ENCODE measurements around the gene TMEM51. TPM values are rescaled to one million over a fixed set of nuclear protein-coding genes. Genes with fewer than 3 reads are reported as not detected.

The TMEM51 gene
- total RNA-seq, 4 donors from 2014 or later = 9.3 to 14.1 (median 11.6) TPM

DNA sequence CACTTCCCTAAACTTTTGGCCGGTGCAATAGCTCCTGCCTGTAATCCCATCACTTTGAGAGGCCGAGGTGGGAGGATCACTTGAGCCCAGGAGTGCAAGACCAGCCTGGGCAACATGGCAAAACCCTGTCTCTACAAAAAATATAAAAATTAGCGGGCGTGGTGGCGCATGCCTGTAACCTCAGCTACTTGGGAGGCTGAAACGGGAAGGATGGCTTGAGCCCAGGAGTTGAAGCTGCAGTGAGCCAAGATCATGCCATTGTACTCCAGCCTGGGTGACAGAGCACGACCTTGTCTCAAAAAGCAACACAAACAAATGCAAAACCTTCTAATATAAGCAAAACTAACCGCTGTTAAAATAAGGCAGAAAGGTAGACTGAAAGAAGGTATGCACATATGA is 25.9 kb downstream of the TMEM51 start:
- Histone ChIP-seq H3K27ac (no peak overlapping the region), H3K27me3 (no peaks in the 10 kb centered on the region), H3K4me1 (peaks cover 0 to 6% (median 0%) of the 10 kb centered on the region in 4 donors), H3K36me3 (no peaks in the 10 kb centered on the region), H3K9me3 (no peaks in the 10 kb centered on the region), H3K4me3 (no peak overlapping the region)
- TF ChIP-seq POLR2A (IDR thresholded peaks at IDR 0.05) (no peak), EP300 (IDR thresholded peaks at IDR 0.05) (no peak)
- TF ChIP-seq, protein P1, sequence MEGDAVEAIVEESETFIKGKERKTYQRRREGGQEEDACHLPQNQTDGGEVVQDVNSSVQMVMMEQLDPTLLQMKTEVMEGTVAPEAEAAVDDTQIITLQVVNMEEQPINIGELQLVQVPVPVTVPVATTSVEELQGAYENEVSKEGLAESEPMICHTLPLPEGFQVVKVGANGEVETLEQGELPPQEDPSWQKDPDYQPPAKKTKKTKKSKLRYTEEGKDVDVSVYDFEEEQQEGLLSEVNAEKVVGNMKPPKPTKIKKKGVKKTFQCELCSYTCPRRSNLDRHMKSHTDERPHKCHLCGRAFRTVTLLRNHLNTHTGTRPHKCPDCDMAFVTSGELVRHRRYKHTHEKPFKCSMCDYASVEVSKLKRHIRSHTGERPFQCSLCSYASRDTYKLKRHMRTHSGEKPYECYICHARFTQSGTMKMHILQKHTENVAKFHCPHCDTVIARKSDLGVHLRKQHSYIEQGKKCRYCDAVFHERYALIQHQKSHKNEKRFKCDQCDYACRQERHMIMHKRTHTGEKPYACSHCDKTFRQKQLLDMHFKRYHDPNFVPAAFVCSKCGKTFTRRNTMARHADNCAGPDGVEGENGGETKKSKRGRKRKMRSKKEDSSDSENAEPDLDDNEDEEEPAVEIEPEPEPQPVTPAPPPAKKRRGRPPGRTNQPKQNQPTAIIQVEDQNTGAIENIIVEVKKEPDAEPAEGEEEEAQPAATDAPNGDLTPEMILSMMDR (IDR thresholded peaks at IDR 0.05) = no peak
- DNase-seq (ENCODE audit: low spot score in 2 of 2) = no peak
- WGBS, 2 donors = 83 to 87% methylated on average over 8 of the region's 8 CpGs

DNA sequence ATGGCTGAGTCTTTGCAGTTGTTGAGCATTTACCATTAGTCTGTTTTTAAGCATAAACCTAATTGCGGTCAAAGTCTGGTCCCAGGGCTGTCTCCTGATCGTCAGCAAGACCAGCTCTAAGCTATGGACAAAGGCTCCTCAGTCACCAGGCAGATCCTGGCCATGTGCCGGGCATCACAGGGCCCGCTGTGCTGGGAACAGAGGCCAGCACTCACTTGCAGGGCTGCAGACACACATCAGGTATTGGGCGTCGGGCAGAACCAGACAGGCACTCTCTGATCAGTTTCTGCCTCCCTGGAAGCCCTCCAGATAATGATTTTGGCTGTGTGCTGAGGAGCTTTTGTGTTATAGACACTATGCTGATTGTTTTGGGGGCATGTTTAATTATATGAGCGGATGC is 26.6 kb downstream of the TMEM51 start:
- TF ChIP-seq, protein P1 (IDR thresholded peaks at IDR 0.05) = no peak
- TF ChIP-seq POLR2A (IDR thresholded peaks at IDR 0.05) (no peak), EP300 (IDR thresholded peaks at IDR 0.05) (no peak)
- H3K36me3 ChIP-seq = no peaks in the 10 kb centered on the region
- no peak for DNase-seq (ENCODE audit: low spot score in 2 of 2)
- no peak overlapping the region for H3K4me3 ChIP-seq
- no peaks in the 10 kb centered on the region for H3K27me3 ChIP-seq
- no peaks in the 10 kb centered on the region for H3K9me3 ChIP-seq
- H3K27ac ChIP-seq = no peak overlapping the region
- 56 to 58% methylated on average over 5 to 7 of the region's 7 CpGs for WGBS, 2 donors
- H3K4me1 ChIP-seq = peaks cover 0 to 6% (median 0%) of the 10 kb centered on the region in 4 donors

DNA sequence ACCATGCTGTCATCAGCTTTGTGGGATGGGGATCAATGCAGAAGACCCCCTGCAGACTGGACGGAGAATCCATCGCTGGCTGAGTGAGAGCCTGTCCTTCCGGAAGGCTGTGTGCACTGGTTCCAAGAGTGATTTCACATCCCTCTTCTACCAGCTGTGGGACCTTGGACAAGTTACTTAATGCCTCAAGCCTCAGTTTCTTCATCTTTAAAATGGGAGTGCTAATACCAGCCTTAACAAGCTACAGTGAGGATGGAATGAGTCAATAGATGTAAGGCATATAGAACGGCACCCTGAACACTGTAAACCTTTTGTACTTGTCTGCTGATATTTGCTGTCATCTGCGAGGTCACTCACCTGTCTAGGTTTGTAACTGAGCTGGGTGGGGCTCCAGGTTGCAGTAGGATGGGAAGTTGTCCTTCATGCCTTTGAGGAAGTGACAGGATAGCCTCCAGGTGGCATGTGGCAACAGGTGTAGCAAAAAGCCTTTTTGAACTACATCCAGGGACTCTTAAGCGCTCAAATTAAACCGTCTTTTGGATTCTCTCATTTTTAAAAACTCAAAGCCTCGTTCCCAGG is 27.5 kb downstream of the TMEM51 start:
- no peaks in the 10 kb centered on the region for H3K9me3 ChIP-seq
- no peak for DNase-seq (ENCODE audit: low spot score in 2 of 2)
- WGBS, 2 donors = 85 to 88% methylated on average over 8 of the region's 8 CpGs
- TF ChIP-seq EP300 (IDR thresholded peaks at IDR 0.05) (no peak), POLR2A (IDR thresholded peaks at IDR 0.05) (no peak)
- peaks cover 0 to 6% (median 0%) of the 10 kb centered on the region in 4 donors for H3K4me1 ChIP-seq
- no peaks in the 10 kb centered on the region for H3K36me3 ChIP-seq
- H3K27me3 ChIP-seq = no peaks in the 10 kb centered on the region
- H3K4me3 ChIP-seq = no peak overlapping the region
- no peak overlapping the region for H3K27ac ChIP-seq

DNA sequence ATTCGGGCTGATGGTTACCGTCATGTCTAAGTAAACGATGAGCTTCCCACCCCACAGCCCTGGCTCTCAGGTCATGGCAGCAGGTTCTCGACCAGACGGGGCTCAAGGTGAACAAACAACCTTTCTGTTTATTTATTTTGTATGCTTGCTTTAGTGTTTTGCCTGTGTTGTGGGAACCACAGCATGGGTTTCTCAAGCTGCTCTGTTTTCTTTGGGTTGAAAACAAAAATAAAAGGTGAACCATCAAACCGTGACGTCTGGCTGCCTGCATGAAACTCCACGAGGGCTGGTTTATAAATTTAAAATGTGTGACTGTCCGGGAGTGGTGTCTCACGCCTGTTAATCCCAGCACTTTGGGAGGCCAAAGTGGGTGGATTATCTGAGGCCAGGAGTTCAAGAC is 28.0 kb downstream of the TMEM51 start:
- Histone ChIP-seq H3K9me3 (no peaks in the 10 kb centered on the region), H3K27me3 (no peaks in the 10 kb centered on the region), H3K27ac (no peak overlapping the region), H3K4me1 (peaks cover 0 to 6% (median 0%) of the 10 kb centered on the region in 4 donors), H3K4me3 (no peak overlapping the region), H3K36me3 (no peaks in the 10 kb centered on the region)
- TF ChIP-seq POLR2A (IDR thresholded peaks at IDR 0.05) = no peak
- TF ChIP-seq, protein P1 (IDR thresholded peaks at IDR 0.05) = no peak
- no peak for TF ChIP-seq EP300 (IDR thresholded peaks at IDR 0.05)
- WGBS, 2 donors = 70 to 75% methylated on average over 10 of the region's 10 CpGs
- DNase-seq (ENCODE audit: low spot score in 2 of 2) = no peak

DNA sequence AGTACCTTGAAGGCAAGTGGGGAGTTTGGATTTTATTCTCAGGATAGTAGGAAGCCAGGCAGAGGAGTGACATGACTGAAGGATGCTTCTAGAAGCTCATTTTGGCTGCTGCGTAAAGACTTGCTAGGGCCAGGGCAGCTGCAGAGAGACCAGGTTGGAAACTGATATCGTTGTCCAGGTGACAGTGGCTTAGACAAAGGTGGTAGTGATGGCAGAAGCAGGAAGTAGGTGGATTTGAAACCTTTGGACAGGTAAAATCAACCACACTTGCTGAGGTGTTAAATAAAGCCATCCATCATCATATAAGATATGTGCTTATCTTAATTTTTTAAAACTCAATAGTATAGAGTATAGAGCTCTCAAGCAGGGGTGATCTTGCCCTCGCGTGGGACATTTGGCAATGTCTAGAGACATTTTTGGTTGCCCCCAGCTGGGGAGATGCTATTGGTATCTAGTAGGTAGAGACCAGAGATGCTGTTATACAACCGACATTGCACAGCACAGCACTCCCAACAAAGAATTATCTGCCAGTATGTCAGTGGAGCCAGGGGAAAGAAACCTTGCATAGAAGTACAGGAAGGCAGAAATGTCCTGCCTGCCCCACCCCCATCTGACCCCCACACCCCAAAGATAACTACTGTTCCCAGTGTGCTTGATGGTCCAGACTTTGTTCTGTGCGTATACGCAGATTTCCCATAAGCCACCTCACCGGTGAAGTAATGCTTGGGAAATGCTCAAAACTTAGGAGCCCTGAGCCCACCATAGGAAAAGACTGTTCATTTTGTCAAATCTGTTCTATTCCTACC is 31.1 kb downstream of the TMEM51 start:
- WGBS, 2 donors = 79 to 81% methylated on average over 8 of the region's 8 CpGs

More for the DNA sequence above, 31.1 kb downstream of the TMEM51 start:
- DNase-seq (ENCODE audit: low spot score in 2 of 2) = no peak
- Histone ChIP-seq H3K36me3 (no peaks in the 10 kb centered on the region), H3K27me3 (no peaks in the 10 kb centered on the region), H3K27ac (no peak overlapping the region), H3K4me3 (no peak overlapping the region), H3K4me1 (peaks cover 0 to 4% (median 0%) of the 10 kb centered on the region in 4 donors), H3K9me3 (no peaks in the 10 kb centered on the region)
- TF ChIP-seq POLR2A (IDR thresholded peaks at IDR 0.05) (no peak), EP300 (IDR thresholded peaks at IDR 0.05) (no peak)
- TF ChIP-seq, protein P1 (IDR thresholded peaks at IDR 0.05) = no peak

Measured in tibial nerve (tissue), 4 donors.